ENCODE data around the gene CCNI.
A peak's percentile ranks its signal among the peaks of the same experiment; 100 is the strongest.
"Not testable (repeated sequence)": the region's sequence is repeated elsewhere in the genome, so short reads cannot be mapped to it uniquely, and the experiment has no call there.

The CCNI gene

DNA sequence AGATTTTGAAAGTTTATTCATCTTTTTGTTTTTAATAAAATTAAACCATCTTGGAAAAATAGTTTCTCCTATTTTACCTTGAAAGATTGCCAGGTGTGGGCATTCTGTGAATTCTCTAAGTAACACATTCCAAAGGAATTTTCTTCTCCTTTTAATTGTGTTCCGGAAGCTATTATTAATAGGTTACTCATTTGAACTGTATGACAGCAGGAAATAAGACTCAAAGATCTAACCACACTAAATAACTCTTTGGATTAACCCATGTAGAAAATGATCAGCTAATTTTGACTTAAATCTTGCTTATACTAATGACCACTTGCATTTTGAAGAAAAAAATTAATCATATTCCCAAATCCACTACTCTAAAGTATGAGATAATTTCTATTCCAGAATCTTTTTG, 17.6 kb upstream of the CCNI start:
- no peak overlapping the region for H3K27ac ChIP-seq
- H3K4me3 ChIP-seq (ENCODE audit: low read depth in 1 of 2, low read length in 1 of 2): no peak overlapping the region
- no peak for TF ChIP-seq CTCF (IDR thresholded peaks at IDR 0.05)
- no peaks in the 10 kb centered on the region for H3K27me3 ChIP-seq
- H3K4me1 ChIP-seq (ENCODE audit: control insufficient read depth in 1 of 2, insufficient read depth in 1 of 2, low read depth in 1 of 2, low read length in 1 of 2): peaks cover 7 to 18% of the 10 kb centered on the region in 2 experiments
- no peaks in the 10 kb centered on the region for H3K36me3 ChIP-seq
- no peaks in the 10 kb centered on the region for H3K9me3 ChIP-seq

- Histone ChIP-seq H3K27ac (no peak overlapping the region), H3K4me1 (ENCODE audit: control insufficient read depth in 1 of 2, insufficient read depth in 1 of 2, low read depth in 1 of 2, low read length in 1 of 2) (peaks cover 7 to 14% of the 10 kb centered on the region in 2 experiments), H3K27me3 (no peaks in the 10 kb centered on the region), H3K36me3 (no peaks in the 10 kb centered on the region), H3K4me3 (ENCODE audit: low read depth in 1 of 2, low read length in 1 of 2) (no peak overlapping the region), H3K9me3 (no peaks in the 10 kb centered on the region)
- no peak for TF ChIP-seq CTCF (IDR thresholded peaks at IDR 0.05)
Observed at GRCh38 chr4:77092975-77093374, 17.2 kb upstream of the CCNI start.

GRCh38 chr4:77089866-77090265, 14.1 kb upstream of the CCNI start:
- Histone ChIP-seq H3K4me1 (ENCODE audit: control insufficient read depth in 1 of 2, insufficient read depth in 1 of 2, low read depth in 1 of 2, low read length in 1 of 2) (no peaks in the 10 kb centered on the region), H3K27me3 (no peaks in the 10 kb centered on the region), H3K4me3 (ENCODE audit: low read depth in 1 of 2, low read length in 1 of 2) (no peak overlapping the region), H3K27ac (no peak overlapping the region), H3K9me3 (no peaks in the 10 kb centered on the region), H3K36me3 (no peaks in the 10 kb centered on the region)
- TF ChIP-seq CTCF (IDR thresholded peaks at IDR 0.05): no peak

GRCh38 chr4:77087027-77087426, 11.2 kb upstream of the CCNI start:
- not testable (repeated sequence) for H3K9me3 ChIP-seq; H3K27me3 ChIP-seq; H3K4me3 ChIP-seq (ENCODE audit: low read depth in 1 of 2, low read length in 1 of 2); H3K36me3 ChIP-seq; H3K27ac ChIP-seq; H3K4me1 ChIP-seq (ENCODE audit: control insufficient read depth in 1 of 2, insufficient read depth in 1 of 2, low read depth in 1 of 2, low read length in 1 of 2)

DNA sequence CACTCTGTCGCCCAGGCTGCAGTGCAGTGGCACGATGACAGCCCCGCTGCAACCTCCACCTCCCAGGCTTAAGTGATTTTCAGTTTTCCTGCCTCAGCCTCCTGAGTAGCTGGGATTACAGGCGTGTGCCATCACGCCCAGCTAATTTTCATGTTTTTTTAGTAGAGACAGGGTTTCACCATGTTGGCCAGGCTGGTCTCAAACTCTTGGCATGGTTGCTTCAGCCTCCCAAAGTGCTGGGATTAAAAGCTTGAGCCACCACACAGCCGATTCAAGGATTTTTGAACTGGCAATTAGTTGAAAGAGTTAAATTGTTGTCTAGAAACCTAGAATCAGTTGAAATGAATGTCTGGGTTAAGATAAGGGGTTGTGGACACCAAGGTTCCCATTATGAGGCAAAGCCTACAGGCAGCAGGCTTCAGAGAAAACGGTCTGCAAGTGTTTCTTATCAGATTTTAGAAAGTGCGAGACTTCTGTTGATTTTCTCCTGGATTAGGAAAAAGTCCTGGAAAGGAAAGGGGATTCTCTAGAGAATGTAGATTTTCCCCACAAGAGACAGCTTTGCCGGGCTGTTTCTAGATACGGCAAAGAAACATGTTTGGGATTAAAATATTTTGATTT, 8.3 kb upstream of the CCNI start:
- TF ChIP-seq CTCF (IDR thresholded peaks at IDR 0.05): no peak
- H3K9me3 ChIP-seq: no peaks in the 10 kb centered on the region
- H3K27ac ChIP-seq: no peak overlapping the region
- no peaks in the 10 kb centered on the region for H3K36me3 ChIP-seq
- H3K27me3 ChIP-seq: no peaks in the 10 kb centered on the region
- no peak overlapping the region for H3K4me3 ChIP-seq (ENCODE audit: low read depth in 1 of 2, low read length in 1 of 2)
- peaks cover 13 to 20% of the 10 kb centered on the region in 2 experiments for H3K4me1 ChIP-seq (ENCODE audit: control insufficient read depth in 1 of 2, insufficient read depth in 1 of 2, low read depth in 1 of 2, low read length in 1 of 2)

GRCh38 chr4:77082886-77083608, 7.3 kb upstream of the CCNI start:
- Histone ChIP-seq H3K27me3 (no peaks in the 10 kb centered on the region), H3K27ac (peak overlapping the region; percentile 43), H3K9me3 (no peaks in the 10 kb centered on the region), H3K4me1 (ENCODE audit: control insufficient read depth in 1 of 2, insufficient read depth in 1 of 2, low read depth in 1 of 2, low read length in 1 of 2) (peaks cover 13 to 20% of the 10 kb centered on the region in 2 experiments), H3K4me3 (ENCODE audit: low read depth in 1 of 2, low read length in 1 of 2) (no peak overlapping the region), H3K36me3 (no peaks in the 10 kb centered on the region)
- TF ChIP-seq CTCF (IDR thresholded peaks at IDR 0.05): no peak

- H3K4me3 ChIP-seq (ENCODE audit: low read depth in 1 of 2, low read length in 1 of 2); H3K9me3 ChIP-seq; H3K27me3 ChIP-seq; H3K36me3 ChIP-seq: not testable (repeated sequence)
- Histone ChIP-seq H3K4me1 (ENCODE audit: control insufficient read depth in 1 of 2, insufficient read depth in 1 of 2, low read depth in 1 of 2, low read length in 1 of 2) (peaks cover 24 to 32% of the 10 kb centered on the region in 2 experiments), H3K27ac (peak overlapping the region; percentile 48)
Observed at GRCh38 chr4:77080806-77081205, 5.0 kb upstream of the CCNI start.

Data from neutrophil (primary cell).